ENCODE results near the gene CALML3. TPM values are rescaled to one million over a fixed set of nuclear protein-coding genes. Genes with fewer than 3 reads are reported as not detected.

The CALML3 gene
- total RNA-seq, 2 experiments from 2014 or later: not detected

DNA sequence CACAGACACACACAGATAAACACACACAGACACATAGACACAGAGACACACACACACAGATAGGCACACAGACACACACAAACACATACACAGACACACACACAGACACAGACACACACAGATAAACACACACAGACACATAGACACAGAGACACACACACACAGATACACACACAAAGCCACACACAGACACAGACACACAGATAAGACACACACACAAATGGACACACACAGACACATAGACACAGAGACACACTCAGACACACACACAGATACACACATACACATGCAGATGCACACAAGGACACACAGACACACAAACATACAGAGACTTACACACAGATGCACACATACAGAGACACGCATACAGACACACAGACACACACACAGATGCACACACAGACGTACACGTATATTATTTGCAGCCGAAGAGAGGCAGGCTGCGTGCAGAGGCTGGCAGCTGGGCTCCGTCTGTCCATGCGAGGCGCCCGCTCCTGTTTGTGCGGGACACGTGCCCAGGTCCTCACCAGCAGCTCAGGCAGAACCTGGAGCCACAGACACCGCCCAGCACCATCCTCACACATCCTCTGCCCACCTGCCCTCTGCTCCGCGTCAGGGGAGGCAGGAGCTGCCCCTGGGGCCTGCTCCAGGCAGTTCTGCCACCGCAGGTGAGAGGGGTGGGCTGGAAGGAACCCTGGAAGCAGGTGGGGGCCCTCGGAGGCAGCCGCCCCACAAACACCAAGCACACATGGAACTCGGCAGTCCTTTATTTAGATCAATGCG, 26.6 kb upstream of the CALML3 start:
- H3K4me3 Mint-ChIP-seq: no peak overlapping the region
- DNase-seq: no peak
- H3K4me1 Mint-ChIP-seq: no peaks in the 10 kb centered on the region
- no peaks in the 10 kb centered on the region for H3K36me3 Mint-ChIP-seq
- peaks cover 17% of the 10 kb centered on the region for H3K27me3 Mint-ChIP-seq
- POLR2A ChIA-PET: no interaction called here
- H3K27ac Mint-ChIP-seq: no peak overlapping the region
- no peak for ATAC-seq (ENCODE audit: low read depth)
- H3K9me3 Mint-ChIP-seq: no peaks in the 10 kb centered on the region

DNA sequence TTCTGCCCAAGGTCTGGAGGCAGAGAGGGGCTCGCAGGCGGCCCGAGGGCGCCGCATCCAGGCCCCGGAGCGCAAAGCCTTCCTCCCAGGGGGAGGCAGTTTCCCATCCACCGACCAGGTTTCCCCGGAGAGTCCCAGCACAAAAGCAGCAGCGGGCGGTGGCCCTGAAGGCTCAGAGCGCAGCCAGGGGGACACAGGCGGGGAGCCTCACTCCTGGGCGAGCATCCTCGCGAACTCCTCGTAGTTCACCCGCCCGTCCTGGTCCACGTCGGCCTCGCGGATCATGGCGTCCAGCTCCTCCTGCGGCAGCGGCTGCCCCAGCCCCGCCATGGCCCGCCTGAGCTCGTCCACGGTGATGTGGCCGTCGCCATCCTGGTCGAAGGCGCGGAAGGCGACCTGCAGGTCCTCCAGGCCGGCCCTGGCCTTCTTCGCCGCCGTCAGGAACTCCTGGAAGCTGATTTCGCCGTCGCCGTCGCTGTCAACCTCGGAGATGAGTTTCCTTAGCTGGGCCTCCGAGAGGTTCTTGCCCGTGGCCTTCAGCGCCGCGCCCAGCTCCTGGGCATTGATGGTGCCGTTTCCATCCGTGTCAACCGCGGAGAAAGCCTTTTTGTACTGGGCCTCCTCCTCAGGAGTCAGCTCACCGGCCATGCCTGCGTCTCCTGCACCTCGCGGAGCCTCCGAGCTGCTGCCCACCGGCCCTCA, 25.8 kb upstream of the CALML3 start:
- Mint-ChIP-seq H3K4me1 (peaks cover under 1% of the 10 kb centered on the region), H3K27ac (no peak overlapping the region), H3K9me3 (no peaks in the 10 kb centered on the region), H3K27me3 (peaks cover 17% of the 10 kb centered on the region), H3K36me3 (no peaks in the 10 kb centered on the region), H3K4me3 (no peak overlapping the region)
- POLR2A ChIA-PET: no interaction called here
- no peak for ATAC-seq (ENCODE audit: low read depth)
- DNase-seq: no peak

DNA sequence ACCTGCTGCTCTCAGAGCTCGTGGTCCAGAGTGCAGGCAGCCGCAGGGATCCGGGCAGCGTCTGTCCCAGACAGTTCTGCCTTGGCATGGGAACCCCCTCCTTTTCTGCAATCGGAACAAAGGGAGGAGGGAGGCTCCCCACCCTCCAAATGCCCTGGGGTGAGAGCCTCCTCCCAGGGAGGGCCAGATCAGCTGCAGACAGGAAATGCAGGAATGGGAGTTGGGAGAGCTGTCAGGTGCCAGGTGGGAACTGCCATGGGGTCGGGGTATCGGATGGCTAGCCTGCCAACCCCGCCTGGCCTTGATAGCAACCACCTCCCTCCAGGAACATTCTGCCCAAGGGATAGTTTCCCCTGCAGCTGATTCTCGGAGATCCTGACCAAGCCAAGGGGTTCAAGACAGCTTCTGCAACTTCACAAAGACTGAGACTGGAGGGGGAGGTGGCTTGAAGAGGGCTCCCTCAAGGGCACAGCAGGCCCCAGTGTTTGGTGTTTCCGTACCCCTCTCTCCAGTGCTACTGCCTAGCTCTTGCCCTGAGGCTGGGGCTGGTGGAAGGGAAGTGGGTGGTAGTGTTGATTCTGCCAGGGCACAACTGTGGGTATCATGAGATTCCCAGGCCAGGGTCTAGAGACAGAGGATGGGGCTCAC, 25.1 kb upstream of the CALML3 start, which contains the start of gene CALML5:
CALML5 (minus strand) TSS at position 78 of the 648 bp plus-strand sequence. CDS start 132 bp downstream, outside the sequence.
- Mint-ChIP-seq H3K36me3 (no peaks in the 10 kb centered on the region), H3K27me3 (peaks cover 16% of the 10 kb centered on the region), H3K27ac (no peak within 1 kb of the TSS), H3K4me3 (no peak within 1 kb of the TSS), H3K4me1 (peaks cover 2% of the 10 kb centered on the region), H3K9me3 (no peaks in the 10 kb centered on the region)
- no peak for DNase-seq
- no peak for ATAC-seq (ENCODE audit: low read depth)
- POLR2A ChIA-PET: no interaction called here

DNA sequence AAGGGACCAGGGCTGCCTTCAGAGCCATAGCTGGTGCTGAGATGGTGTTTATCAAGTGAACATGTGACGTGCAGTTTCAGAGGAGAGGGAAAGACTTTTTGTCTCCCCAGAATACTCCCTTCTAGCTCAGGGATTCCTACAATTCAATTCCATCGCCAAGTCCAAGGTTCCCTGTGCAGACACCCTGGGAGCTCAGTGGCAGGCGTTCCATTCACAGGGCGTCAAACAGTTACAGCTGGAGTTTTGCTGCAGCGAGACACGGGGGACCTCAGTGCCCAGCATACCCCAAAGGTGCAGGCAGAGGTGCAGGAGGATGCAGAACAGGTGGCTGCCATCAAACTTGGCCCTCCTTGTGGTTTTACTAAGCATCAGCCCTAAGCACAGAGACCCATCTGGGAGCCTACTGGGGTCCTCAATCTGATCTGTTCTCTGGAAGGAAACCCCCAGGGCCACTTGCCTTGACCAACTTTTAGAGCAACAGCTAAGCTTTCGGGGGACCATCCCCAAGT, 24.5 kb upstream of the CALML3 start:
- H3K27ac Mint-ChIP-seq: no peak overlapping the region
- H3K9me3 Mint-ChIP-seq: no peaks in the 10 kb centered on the region
- no peaks in the 10 kb centered on the region for H3K36me3 Mint-ChIP-seq
- peaks cover 18% of the 10 kb centered on the region for H3K27me3 Mint-ChIP-seq
- ATAC-seq (ENCODE audit: low read depth): no peak
- no peak overlapping the region for H3K4me3 Mint-ChIP-seq
- no peak for DNase-seq
- peaks cover 2% of the 10 kb centered on the region for H3K4me1 Mint-ChIP-seq
- POLR2A ChIA-PET: interaction anchor here (1.4 kb wide), 1 partner anchor 51 kb away, joined by 3 read pairs; no protein-coding TSS in a partner anchor

DNA sequence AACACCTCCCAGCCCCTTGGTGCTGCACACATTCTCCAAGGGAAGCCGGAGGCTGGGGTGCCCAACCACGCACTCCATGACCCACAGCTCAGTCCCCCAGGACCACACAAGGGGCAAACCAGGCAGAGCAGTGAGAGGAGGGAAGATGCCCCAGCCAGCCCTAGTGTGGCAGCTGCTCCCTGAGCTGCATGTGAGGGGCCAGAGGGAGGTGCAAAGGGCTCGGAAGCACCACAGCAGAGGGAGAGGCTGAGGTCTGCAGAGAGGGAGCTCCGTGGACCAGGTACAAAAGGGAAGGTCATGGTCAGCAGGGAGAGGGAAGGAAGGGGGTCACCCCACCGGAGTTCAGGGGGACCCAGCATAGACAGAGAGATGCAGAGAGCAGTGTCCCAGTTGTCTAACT, 23.9 kb upstream of the CALML3 start:
- H3K36me3 Mint-ChIP-seq: no peaks in the 10 kb centered on the region
- POLR2A ChIA-PET: interaction anchor here (1.4 kb wide), 1 partner anchor 51 kb away, joined by 3 read pairs; no protein-coding TSS in a partner anchor
- no peak overlapping the region for H3K27ac Mint-ChIP-seq
- no peaks in the 10 kb centered on the region for H3K9me3 Mint-ChIP-seq
- peaks cover 2% of the 10 kb centered on the region for H3K4me1 Mint-ChIP-seq
- no peak overlapping the region for H3K4me3 Mint-ChIP-seq
- no peak for ATAC-seq (ENCODE audit: low read depth)
- H3K27me3 Mint-ChIP-seq: peaks cover 18% of the 10 kb centered on the region
- DNase-seq: no peak

DNA sequence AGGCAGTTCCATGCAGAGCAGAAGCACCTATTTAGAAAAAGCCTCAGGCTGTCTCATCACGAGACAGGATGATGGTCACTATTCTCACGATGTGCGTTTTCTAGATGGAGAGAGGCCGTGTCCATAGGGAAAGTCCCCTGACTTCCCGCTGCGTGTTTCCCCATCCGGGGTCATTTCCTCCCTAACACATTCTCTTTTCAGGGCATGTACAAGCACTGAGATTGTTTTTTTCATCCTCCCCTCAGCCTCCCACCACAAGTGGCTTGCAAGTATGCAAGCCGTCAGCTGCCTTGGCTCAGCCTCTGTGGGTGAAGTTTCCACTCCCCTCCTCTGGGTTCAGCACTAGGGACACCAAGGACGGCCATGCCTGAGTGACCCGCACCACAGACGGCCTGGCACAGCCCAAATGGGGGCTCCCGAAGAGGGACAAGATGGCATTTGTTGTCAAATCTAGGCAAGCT, 22.7 kb upstream of the CALML3 start:
- Mint-ChIP-seq H3K36me3 (no peaks in the 10 kb centered on the region), H3K9me3 (no peaks in the 10 kb centered on the region), H3K4me3 (no peak overlapping the region), H3K27me3 (peaks cover 18% of the 10 kb centered on the region), H3K4me1 (peaks cover 2% of the 10 kb centered on the region), H3K27ac (no peak overlapping the region)
- ATAC-seq (ENCODE audit: low read depth): no peak
- POLR2A ChIA-PET: no interaction called here
- peak; percentile 19 for DNase-seq

DNA sequence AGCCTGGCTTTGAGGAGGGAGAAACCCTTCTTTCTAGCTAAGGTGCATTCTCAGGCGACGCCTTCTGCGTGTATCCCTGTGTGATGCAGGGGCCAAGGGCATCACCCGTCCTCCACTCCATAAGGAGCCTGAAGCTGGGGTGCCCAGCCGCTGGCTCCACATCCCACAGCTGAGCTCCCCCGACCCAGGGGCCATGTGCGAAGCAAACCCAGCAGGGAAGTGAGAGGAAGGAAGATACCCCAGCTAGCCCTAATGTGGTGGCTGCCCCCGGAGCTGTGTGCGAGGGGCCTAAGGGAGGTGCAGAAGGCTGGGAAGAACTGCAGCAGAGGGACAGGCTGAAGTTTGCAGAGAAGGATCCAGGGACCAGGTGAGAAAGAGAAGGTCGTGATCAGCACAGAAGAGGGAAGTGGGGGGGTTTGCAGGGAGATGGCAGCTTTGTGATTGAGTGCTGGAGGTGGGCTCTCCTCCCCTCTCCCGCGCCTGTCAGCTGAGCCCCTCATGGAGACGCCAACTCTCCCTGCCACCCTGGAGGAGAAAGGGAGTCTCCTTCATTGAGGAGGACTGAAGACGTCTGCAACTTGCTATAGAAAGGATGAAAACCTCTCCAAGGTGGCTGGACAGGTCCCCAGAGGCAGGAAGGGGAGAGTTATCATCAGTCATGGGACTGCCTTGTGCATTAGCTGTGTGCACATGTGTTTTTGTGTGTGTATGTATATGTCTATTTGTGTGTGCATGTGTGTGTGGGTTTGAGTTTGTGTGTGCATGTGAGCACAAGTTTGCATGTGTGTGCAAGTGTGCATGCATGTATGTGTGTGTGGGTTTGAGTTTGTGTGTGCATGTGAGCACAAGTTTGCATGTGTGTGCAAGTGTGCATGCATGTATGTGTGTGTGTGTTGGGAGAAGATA, 21.9 kb upstream of the CALML3 start:
- no peak for ATAC-seq (ENCODE audit: low read depth)

DNA sequence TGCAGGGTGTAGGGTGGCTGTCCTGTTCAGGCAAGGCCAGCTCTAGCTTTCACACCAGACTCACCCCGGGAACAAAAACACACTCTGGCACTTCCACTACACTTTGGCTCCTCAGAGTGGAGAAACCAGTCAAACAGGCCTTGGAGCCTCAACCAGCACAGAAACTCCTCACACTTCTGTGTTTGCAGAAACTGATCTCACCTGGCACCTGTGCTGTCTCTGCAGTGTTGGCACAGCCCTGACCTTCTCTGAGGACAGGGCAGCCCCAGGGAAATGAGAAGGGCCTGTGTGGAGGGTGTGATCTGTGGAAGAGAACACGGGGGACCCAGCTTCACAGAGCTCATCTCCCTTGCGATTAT, 21.3 kb upstream of the CALML3 start:
- no peak overlapping the region for H3K27ac Mint-ChIP-seq
- DNase-seq (peak; percentile 15), ATAC-seq (ENCODE audit: low read depth) (no peak)
- POLR2A ChIA-PET: no interaction called here
- H3K36me3 Mint-ChIP-seq: no peaks in the 10 kb centered on the region
- H3K4me1 Mint-ChIP-seq: peaks cover 2% of the 10 kb centered on the region
- H3K27me3 Mint-ChIP-seq: peaks cover 18% of the 10 kb centered on the region
- H3K4me3 Mint-ChIP-seq: no peak overlapping the region
- no peaks in the 10 kb centered on the region for H3K9me3 Mint-ChIP-seq

More for the DNA sequence above, 21.9 kb upstream of the CALML3 start:
- peaks cover 18% of the 10 kb centered on the region for H3K27me3 Mint-ChIP-seq
- H3K36me3 Mint-ChIP-seq: no peaks in the 10 kb centered on the region
- DNase-seq: peak; percentile 15
- peaks cover 2% of the 10 kb centered on the region for H3K4me1 Mint-ChIP-seq
- no peaks in the 10 kb centered on the region for H3K9me3 Mint-ChIP-seq
- H3K27ac Mint-ChIP-seq: no peak overlapping the region
- POLR2A ChIA-PET: no interaction called here
- no peak overlapping the region for H3K4me3 Mint-ChIP-seq

DNA sequence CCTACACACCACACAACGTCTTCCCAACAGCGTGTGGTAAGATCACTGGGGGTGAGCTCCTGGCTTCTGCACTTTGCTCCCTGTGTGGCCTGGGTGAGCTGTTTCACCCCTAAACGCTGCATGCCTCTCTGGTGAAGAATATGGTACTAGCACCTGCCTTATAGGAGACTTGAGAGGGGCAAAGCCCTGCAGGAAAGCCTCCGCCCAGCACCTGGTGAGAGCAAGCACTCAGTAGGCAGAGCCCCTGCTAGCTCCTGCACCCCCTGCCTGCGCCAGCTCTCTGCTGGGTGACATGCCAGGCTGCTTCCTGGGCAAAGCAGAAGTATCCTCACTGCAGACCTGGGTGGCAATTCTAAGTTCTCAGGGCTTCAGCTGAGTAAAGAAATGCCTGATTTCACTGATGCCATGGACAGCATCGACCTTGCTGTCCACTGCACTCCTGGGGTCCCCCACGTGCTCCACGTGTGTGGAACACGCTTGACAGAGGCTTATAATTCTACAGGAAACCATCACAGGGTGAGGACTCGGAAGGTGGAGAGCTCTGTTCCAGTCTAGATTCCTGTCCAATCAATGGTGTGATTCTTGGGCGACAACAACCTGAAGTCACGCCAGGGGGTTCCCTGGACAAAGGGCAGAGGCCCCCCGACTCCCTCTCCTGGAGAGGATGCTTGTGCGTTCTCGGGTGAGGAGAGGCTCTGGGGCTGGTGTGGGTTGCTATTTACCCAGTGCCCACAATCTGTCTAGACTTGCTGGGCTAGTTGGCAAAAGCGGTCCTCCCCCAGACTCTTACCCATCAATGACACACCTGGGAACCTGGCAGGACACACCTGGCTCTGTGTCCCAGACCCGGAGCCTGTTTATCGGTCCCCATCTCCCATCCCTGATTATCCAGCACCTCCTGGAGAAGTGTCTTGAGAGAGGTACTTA, 20.4 kb upstream of the CALML3 start:
- Mint-ChIP-seq H3K4me3 (no peak overlapping the region), H3K9me3 (no peaks in the 10 kb centered on the region), H3K4me1 (peaks cover 2% of the 10 kb centered on the region), H3K27me3 (peaks cover 22% of the 10 kb centered on the region), H3K36me3 (no peaks in the 10 kb centered on the region), H3K27ac (no peak overlapping the region)
- POLR2A ChIA-PET: no interaction called here
- peak; percentile 14 for DNase-seq
- no peak for ATAC-seq (ENCODE audit: low read depth)

DNA sequence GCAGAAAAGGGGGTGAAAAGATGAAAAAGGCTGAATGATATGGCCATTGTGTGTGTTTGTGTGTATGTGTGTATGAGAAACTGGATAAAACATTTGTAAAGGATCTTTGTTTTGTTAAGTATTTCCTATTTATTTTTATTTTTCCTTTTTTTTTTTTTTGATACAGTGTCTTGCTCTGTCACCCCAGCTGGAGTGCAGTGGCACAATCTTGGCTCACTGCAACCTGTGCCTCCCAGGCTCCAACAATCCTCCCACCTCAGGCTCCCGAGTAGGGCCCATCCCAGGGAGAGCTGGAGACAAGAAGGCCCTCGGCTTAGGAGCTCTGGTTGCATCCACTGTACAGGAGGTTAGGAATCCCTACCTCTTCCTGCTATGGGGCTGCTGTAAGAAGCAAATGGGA, 18.5 kb upstream of the CALML3 start:
- POLR2A ChIA-PET: no interaction called here
- no peak for DNase-seq
- H3K36me3 Mint-ChIP-seq: no peaks in the 10 kb centered on the region
- ATAC-seq (ENCODE audit: low read depth): no peak
- peaks cover 2% of the 10 kb centered on the region for H3K4me1 Mint-ChIP-seq
- H3K27me3 Mint-ChIP-seq: peaks cover 13% of the 10 kb centered on the region
- no peak overlapping the region for H3K4me3 Mint-ChIP-seq
- H3K9me3 Mint-ChIP-seq: no peaks in the 10 kb centered on the region
- H3K27ac Mint-ChIP-seq: no peak overlapping the region

DNA sequence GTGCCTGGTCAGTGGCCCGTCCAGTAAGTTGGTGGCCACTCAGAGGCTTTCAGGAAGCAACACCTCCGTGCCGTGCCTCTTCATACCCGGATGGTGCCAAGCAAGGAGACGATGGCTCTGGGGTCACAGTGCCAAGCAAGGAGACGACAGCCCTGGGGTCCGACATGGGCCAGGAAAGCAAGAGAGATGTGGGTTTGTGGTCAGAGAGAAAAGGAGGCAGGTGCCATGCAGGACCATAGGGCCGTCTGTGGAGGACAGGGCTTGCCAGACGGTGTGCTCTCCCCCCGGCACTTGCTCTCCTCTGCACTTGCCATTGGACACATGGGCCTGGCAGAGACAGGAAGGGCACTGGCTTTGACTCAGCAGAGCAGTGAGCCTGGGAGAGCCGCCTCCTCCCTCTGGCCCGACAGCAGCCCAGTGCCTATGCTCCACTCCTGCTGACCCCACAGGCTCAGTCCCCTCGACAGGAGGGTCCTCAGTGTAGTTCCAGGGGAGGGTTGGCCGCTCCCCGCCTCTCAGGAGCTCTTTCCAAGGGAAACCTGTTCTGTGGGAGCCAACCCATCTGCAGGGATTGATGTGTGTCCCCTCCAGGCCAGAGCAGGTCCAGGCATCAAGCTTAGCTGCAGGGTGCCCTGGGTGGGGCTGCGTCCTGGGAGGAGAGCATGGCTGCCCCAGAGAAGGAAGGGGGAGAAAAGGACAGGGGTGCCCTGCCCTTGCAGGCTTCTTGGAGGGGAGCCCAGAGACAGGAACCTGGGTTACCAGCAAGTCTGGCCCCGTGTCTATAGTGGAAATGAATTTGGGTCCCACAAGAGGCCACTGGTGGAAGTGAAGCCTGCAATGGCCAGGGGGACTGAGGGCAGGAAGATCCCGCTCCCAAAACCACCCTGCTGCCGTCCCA, 17.8 kb upstream of the CALML3 start:
- no peaks in the 10 kb centered on the region for H3K36me3 Mint-ChIP-seq
- ATAC-seq (ENCODE audit: low read depth): no peak
- H3K27ac Mint-ChIP-seq: no peak overlapping the region
- POLR2A ChIA-PET: no interaction called here
- DNase-seq: peak; percentile 19
- no peaks in the 10 kb centered on the region for H3K9me3 Mint-ChIP-seq
- H3K4me1 Mint-ChIP-seq: peaks cover 2% of the 10 kb centered on the region
- H3K27me3 Mint-ChIP-seq: peaks cover 11% of the 10 kb centered on the region
- no peak overlapping the region for H3K4me3 Mint-ChIP-seq

Data from activated naive CD8-positive, alpha-beta T cell treated with anti-CD3 and anti-CD28 coated beads, Interleukin-2, amount 10 ng/mL, durations not matched to agents 7 days and 5 days (primary cell).